GM19463 (cell line): ENCODE data around the gene ZNF646.
"Not testable (repeated sequence)": the region's sequence is repeated elsewhere in the genome, so short reads cannot be mapped to it uniquely, and the experiment has no call there.

Experiments
- ATAC-seq: cut with Tn5 transposase; IDR thresholded peaks from one replicate; pipeline ENCODE4 v1.9.1; 2021; ENCODE audit warnings: mild to moderate bottlenecking, moderate library complexity; ENCODE audit not compliant: unreplicated experiment

ZNF646 gene

DNA sequence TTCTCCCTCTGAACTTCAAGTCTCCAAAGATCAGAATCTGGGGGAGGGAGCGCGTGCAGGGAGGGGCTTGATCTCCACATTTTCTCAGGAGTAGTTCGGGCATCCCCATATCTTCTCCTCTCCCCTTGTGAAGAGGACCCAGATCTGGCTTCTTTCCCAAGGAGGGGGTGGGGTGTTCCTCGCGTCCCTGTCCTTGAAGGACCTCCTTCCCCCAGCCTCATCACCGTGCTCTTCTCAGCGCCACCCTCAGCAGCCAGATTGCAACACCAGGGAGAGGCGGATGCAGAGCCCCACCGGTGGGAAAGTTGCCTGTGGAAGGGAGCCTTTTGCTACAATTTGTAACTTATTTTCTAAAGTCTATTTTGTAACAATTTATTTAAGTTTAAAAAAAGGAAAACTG, 8.9 kb downstream of the ZNF646 start:
- no peak for ATAC-seq

DNA sequence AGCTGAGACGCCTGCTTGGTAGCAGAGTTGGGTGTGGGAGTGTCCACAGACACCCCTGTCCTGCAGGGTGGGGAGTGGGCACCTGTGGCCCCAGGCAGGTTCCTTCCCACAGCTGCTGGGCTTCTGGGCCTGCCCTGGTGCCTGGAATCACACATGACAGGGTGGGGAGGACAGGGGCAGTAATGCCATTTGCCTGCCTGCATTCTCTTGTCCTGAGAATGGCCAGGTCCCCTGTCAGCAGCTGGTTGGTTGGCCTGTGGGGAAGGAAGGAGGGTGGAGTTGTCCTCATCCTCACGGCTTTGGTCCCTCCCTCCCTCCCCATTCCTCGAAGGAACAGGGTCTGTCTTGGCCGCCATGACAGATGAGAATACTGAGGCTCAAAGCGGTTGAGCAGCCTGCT, 9.3 kb downstream of the ZNF646 start:
- ATAC-seq, result no peak

DNA sequence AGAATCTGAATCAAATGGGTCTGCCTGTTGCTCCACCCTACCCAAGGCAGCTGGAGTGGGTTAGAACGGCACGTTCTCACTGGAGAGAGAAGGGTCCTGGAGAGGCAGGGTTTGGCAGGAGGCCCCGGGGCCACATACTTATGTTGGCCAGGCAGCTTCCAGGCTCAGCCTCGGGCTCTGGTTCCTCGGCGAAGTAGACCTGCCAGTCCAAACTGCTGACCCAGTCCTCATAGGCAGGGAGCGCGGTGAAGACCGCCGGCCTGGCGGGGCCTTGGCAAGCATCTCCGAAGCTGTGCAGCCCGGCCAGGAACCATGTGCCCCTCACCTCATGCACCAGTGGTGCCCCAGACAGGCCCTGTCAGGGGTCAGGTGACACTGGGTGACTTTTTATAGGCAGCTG, 9.8 kb downstream of the ZNF646 start:
- ATAC-seq, result no peak

DNA sequence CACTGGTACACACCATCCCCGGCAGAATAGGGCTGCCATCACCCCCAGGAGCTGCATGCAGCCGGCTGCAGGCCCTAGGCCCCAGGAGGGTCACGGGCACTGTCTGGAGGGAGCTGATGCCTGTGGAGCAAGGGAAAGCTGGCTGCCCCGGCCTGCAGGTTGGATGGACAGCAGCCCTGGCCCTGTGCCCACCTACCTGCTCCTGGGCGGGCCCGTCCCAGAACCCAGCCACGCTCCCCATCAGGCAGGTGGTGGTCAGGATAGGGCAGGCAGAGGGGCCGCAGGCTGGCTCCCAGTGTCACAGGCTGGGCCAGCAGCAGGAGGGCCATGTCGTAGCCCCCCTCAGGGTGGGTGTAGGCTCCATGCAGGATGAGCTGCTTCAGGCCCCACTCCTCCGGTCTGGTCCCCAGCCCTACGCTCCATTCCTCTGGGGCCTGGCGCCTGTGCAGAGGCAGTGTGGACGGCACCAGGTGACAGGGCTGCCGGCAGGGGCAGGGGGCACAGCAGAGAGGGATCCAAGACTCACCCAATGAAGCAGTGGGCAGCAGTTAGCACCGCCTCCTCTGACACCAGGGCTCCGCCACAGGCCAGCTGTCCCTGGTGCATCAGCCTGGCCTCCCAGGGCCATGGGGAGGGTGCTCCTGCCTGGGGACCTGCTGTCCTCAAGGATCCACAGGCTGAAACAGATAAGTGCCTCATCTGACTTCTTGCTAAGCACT, 10.5 kb downstream of the ZNF646 start:
- ATAC-seq, result no peak

DNA sequence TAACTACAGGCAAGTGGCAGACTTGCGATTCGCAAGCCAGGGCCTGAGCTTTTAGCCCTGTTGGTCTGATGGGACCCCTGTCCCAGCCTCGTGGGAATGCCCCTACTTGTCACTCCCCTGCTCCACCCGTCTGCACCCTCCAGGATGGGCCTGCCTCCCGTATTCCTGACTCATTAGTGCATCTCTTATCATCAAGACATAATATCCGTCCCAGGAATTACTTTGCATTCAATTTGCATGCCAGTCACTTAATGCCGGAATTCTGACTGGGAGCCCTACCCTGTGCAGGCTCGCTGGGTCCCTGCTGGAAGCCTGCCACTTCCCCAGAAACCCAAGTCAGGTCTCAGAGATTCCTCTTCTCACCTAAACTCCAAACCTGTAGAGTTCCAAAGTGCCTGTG, 11.2 kb downstream of the ZNF646 start:
- ATAC-seq, result no peak

DNA sequence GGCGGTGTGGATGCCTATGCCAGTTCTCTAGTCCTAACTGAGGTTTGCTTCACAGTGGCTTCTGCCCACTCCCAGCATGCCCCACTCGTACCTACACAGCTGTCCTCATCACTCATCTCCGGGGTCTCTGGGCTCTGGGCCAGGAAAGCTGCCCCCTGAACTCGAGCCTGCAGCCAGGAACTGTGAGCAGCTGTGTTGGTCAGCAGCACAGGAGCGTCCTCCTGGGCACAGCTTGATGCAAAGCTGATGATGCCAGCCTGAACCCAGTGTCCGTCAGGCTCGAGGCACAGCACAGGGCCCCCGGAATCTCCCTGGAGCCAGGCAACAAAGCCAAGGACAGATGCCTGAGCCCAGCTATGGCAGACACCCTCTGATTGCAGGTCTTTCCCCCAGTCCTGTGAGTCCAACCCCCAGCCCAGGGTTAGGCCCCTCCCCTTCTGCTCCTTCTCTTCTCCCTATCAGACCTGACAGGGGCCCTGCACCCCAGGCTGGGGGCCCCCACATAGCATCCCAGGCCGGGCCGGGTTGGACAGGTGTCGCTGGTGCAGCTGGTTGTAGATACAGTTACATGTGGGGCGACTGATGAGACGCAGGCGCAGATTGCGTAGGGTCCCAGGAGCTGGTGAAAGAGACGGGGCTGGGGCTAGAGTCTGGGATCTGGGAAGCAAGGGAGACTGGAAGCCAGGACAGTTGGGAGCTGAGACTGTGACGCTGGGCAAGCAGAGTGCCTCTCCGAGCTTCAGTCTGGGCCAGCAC, 11.8 kb downstream of the ZNF646 start:
- no peak for ATAC-seq

DNA sequence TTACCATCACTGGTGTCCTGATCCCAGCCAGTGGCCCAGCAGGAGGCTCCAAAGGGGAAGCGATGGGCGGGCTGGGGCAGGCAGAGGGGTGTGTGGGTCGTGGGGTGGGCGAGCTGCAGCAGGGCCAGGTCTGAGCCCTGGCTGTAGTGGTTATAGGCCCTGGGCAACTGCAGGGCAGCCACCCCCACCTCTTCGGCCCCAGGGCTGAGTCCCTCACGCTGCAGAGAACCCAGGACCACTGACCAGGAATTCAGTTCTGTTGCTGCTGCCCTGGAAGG, 12.3 kb downstream of the ZNF646 start:
- no peak for ATAC-seq

DNA sequence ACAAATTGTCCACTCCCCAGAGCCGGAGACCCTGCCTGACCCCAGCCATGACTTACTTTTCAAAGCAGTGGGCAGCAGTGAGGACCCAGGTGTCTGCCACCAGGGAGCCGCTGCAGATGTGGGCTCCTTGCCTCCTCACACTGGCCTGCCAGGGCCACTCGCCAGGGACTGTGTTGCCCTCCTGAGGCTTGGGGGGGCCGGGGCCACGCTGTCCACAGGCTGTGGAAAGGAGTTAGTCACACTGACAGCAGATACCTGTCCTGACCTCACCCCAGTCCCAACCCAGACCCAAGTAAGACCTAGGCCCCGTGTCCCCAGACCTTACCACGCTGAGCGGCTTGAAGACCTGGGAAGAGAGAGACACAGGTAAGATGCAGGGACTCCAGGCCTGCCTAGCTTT, 13.3 kb downstream of the ZNF646 start:
- no peak for ATAC-seq

DNA sequence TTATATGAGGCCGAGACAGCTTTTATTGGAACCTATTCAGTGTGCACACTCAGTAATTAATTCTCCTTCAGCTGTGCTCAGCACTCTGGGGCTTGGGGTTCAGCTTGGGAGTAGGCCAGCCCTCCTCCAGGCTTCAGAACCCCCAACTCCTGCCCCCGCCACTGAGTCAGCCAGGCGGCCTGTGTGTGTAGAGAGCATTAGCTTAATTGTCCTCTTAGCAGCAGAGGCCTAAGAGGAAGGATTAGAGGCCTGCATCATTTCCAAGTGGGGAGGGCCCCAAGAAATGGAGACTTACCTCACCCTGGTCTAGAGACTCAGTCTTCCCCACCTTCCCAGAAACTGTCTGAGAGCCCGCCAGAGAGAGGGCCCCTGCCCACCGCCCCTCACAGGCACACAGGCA, 13.7 kb downstream of the ZNF646 start:
- ATAC-seq, result no peak

DNA sequence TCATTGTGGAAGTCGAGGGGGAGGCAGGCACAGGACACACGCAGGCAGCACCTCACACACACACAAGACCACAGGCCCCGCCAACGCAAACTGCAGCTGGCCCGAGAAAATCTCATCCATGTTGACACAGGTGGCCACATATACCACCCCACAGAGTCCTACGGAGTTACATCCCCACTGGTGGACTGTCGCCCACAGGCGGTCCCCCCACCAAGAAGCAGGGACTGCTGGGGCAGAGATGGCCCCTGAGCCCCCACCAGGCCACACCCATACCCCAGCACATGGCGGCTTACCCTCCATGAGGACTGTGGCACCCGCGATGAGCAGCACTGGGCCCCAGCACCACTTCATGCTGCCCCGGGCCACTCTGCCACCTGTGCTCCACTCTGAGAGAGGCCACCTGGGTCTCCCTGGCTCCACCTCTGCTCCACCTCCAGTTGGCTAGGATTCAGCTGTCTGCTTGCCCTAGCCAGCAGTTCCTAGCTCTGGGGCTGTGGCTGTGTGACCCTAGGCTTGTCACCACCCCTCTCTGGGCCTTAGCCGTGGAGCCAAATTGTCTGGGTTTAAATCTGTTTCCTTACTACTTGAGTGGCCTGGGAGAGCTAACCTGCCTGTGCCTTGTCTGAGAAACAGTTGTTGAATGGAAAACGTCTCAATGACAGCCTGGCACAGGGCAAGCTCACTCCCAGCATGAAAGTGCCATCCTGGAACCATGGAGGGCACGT, 14.4 kb downstream of the ZNF646 start, which contains the start of gene PRSS53:
PRSS53 (minus strand) TSS at position 485 of the 725 bp plus-strand sequence; CDS start at position 351, 134 bp downstream.
- ATAC-seq, result no peak

DNA sequence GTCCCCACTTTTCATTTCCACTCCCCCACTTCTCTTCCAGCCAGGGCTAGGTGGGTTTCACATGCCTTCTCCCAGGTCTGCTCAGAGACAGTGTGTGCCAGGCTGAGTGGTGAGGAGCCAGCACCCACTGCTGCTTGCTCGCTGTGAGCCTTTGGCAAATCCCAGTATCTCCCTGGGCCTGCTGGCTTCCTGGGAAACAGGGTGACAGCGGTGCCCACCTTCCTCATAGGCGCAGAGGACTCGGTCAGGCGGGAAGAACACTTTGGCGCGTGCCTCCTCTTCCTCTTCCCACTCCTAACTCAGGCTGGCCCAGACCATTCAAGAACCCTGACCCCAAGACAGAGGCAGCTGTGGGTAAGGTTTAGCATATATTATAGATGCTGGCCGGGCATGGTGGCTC, 15.0 kb downstream of the ZNF646 start:
- no peak for ATAC-seq

DNA sequence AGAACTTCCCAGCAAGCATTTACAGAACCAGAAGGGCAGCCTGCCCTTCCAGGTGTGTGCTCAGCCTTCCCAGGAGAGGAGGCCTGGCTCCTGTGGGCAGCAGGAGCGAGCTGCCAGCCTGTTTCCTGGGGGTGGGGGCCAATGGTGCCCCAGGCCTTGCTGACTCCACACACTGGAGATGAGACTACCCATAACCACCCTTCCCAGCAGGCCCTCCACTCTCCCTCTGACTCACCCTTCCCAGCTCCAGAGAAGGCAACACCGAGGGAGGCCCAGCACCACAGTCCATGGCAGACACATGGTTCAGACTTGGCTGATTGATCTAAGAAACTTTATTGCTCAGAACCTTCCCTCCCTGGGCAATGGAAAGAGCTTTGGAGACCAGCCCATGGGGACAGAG, 16.3 kb downstream of the ZNF646 start:
- no peak for ATAC-seq

DNA sequence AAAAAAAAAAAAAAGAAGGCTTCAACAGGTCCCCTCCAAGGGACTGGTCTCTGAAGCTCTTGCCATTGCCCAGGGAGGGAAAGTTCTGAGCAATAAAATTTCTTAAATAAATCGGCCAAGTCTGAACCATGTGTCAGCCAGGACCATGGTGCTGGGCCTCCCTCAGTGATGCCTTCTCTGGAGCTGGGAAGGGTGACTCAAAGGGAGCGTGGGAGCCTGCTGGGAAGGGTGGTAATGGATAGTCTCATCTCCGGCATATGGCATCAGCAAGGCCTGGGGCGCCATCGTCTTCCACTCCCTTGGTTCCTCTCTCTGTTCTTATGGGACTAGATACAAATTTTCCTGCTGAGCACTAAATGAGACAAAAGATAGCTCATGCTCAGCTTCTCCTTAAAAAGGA, 18.1 kb downstream of the ZNF646 start:
- no peak for ATAC-seq

DNA sequence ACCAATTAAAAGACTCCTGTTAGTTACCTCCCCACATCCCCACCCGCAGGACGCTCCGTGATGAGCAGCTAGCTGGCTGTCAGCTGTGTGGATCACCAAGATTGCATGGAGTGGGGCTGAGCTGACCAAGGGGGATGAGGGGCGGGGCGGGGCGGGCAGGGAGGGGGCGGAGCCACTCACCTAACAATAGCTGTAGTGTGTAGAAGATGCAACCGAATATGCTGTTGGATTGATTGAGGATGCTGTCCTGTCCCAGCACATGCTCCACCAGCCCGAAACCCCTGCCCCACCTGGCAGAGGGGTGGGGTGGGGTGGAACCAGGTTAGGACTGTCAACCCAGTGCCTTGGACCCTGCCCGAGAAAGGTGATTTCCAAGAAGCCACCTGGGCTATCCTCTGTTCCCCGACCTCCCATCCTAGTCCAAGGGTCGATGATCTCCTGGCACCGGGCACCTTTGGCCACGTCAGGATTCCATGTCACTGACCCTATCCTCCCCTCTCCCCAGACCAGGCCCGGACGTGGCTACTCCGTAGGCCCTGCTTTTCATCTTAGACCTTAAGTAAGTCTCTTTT, 19.0 kb downstream of the ZNF646 start:
- no peak for ATAC-seq

DNA sequence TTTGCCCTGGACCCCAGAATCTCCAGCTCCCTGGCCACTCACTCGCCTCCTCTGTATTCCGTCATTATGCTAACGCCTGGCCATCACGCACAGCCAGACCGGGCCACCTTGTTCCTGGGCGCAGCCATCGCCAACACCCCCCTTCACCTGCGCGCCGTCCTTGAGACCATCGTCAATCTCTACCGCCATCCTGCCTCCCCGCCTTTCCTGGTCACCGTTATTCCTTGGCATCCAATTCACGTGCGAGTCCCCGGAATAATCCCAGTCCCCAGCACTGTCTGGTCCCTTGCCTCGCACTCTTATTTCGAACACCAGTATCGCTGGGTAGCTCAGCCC, 19.8 kb downstream of the ZNF646 start:
- no peak for ATAC-seq

DNA sequence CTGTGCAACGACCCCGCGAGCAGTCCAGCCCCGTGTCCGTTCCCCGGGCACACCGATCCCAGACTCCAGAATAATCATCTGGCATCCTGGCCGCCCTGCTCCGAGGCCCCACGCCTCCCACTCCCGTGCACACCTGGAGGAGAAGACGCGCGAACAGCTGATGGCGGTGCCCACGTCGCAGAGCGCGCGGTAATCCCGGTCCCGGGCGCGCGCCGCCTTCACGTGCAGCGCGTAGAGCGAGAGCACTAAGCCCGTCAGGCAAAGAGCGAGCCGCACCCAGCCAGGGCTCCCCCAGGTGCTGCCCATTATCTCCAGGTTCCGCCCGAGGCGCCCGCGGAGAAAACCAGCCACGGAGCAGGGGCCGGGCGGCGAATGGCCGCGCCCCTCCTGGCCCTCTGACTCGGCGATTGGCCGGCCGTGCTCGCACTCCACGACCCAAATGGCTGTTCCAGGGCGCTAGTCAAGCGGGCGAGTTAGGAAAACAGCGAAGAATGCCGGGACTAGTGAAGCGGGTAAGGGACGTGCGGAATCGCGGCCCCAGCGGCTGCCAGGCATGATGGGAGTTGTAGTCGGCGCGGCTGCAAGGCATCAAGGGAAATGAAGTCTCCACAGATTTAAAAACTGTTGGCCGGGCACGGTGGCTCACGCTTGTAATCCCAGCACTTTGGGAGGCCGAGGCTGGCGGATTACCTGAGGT, 20.4 kb downstream of the ZNF646 start, which contains the start of gene VKORC1:
VKORC1 (minus strand) TSS at position 374 of the 697 bp plus-strand sequence; CDS start at position 306, 68 bp downstream.
- ATAC-seq, result peak; percentile 87

DNA sequence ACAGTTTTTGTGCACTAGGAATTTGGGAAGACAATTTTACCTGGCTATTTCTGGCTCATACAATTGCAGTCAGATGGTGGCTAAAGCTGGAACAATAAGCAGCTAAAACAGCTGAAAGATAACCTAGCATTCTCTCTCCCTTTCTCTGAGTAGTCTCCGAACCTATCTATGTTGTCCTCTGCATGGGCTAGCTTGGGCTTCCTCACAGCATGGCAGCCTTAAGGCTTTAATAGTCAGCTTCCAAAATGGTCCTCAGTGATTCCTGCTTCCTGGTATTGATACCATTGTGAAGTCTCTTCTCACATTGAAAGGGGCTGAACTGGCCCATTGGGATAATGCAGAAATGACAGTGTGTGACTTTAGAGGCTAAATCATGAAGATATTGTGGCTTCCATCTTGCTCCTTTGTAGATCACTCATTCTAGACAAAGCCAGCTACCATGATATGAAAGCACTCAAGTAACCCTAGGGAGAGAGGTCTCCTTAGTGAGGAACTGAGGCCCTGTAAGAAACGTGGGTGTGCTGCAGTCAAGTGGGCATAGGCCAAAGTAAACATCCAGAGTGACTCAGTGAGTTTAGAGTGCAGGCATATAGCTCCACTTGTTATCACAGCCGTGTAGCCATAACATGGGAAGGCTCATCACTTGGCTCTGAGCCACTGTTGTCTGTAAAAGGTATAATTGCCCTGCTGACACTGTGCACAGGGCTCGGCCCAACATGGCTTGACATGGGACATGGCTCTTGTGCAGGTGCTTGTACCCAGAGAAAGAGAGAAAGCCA, 25.8 kb downstream of the ZNF646 start:
- no peak for ATAC-seq

DNA sequence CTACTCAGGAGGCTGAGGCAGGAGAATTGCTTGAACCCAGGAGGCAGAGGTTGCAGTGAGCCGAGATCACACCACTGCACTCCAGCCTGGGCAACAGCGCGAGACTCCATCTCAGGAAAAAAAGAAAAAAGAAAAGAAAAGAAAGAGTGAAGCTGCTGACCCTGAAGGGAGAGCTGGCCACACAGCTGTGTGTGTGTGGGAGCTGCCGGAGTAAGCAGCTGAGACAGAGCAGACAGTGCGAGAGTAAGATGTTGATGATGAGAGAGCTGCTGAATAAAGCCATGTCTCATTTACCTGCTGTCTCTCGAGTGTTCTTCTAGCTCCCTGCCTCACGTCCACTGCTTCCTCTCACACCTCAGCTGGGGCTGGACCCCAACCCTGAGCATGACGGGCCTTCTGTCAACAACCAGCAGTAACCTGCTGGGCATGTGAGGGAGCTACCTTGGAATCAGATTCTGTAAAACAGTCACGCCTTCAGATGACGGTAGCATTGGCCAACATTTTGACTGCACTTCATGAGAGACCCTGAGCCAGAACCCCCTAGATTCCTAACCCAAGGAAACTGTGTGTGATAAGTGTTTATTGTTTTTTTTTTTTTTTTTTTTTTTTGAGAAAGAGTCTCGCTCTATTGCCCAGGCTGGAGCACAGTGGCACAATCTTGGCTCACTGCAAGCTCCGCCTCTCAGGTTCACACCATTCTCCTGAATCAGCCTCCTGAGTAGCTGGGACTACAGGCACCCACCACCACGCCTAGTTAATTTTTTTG, 26.8 kb downstream of the ZNF646 start:
- not testable (repeated sequence) for ATAC-seq

DNA sequence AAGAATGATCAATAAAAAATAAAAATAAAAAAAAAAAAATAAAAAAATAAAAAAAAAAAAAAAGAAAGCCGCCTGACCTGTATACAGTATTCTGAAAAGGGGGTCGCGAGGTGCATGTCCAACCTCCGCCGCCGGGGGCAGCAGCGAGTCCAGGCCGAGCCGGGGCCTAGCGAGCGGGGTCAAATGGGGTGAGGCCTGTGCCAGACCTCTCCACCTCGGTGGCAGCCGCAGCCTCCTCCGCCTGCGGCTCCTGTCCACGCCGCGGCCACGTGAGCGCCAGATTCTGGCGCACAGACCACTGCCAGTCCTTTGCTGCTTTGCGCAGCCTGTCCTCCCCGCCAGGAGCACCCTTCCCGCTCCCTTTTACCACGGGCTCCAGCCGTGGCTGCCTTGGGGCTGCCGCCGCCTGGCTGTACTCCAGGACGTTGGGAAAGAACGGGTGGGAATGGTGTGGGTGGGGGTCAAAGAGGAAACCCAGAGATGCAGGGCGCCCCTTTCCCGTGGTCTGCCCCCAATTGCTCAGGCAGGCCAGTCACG, 31.5 kb downstream of the ZNF646 start:
- no peak for ATAC-seq
